Heart right ventricle (tissue), 16 donors: Measurements from ENCODE around the gene GPRIN3. TPM values are rescaled to one million over a fixed set of nuclear protein-coding genes. Genes with fewer than 3 reads are reported as not detected.

Experiments
- ATAC-seq, 8 donors: fragments of 200-7000 bp; cut with Tn5 transposase; one replicate each; pipeline ENCODE4 v1.9.1; 2020; ENCODE audit warnings: mild to moderate bottlenecking in 8 of 8, moderate library complexity in 8 of 8, moderate number of reproducible peaks in 1 of 8
- DNase-seq, 2 donors: peaks; one replicate each; pipeline ENCODE4 v3.0.0-alpha.2; 2020
- H3K27ac ChIP-seq, 10 donors: fragments of 200-600 bp; sonication (generic) in 2 of 10; one replicate each; pipeline versions ENCODE4 v1.5.0 to v1.8.0; 2020 to 2022; ENCODE audit warnings: mild to moderate bottlenecking in 3 of 10
- H3K27me3 ChIP-seq, 7 donors: fragments of 200-600 bp; one replicate each; pipeline ENCODE4 v1.8.0; 2021 to 2022; ENCODE audit warnings: mild to moderate bottlenecking in 2 of 7
- H3K36me3 ChIP-seq, 9 donors: fragments of 200-600 bp; sonication (generic) in 1 of 9; one replicate each; pipeline versions ENCODE4 v1.5.0 to v1.8.0; 2020 to 2022; ENCODE audit warnings: mild to moderate bottlenecking in 2 of 9
- H3K4me1 ChIP-seq, 9 donors: fragments of 200-600 bp; sonication (generic) in 1 of 9; one replicate each; pipeline versions ENCODE4 v1.5.0 to v1.8.0; 2020 to 2022; ENCODE audit warnings: mild to moderate bottlenecking in 4 of 9
- H3K4me3 ChIP-seq, 10 donors: fragments of 200-600 bp; sonication (generic) in 2 of 10; one replicate each; pipeline versions ENCODE4 v1.5.0 to v1.8.0; 2020 to 2022; ENCODE audit warnings: mild to moderate bottlenecking in 7 of 10, moderate library complexity in 2 of 10
- H3K9me3 ChIP-seq, 11 donors: fragments of 200-600 bp in 10 of 11; sonication (generic) in 2 of 11; one replicate each; pipeline versions ENCODE4 v1.5.0 to v1.8.0; 2013 to 2022; ENCODE audit warnings: mild to moderate bottlenecking in 2 of 11, control low read depth in 1 of 11, moderate library complexity in 1 of 11
- CTCF ChIP-seq, 9 donors: fragments of 200-600 bp; sonication (generic) in 2 of 9; IDR thresholded peaks; one replicate each; pipeline versions ENCODE4 v1.5.0 to v1.8.0; 2021 to 2022; ENCODE audit warnings: antibody characterized with exemption in 9 of 9, mild to moderate bottlenecking in 5 of 9, moderate library complexity in 1 of 9
- WGBS, 2 donors: extraction: QIAGEN DNeasy Blood & Tissue Kit; methylation state at CpG; one replicate each; pipeline ENCODE4 v1.1.7; 2013; ENCODE audit warnings: inconsistent platforms in 1 of 2; 5-methylcytosine and 5-hydroxymethylcytosine counted together
- intact Hi-C, 10 donors: fragments of 100-400 bp; cut with DNase I; formaldehyde crosslinking; loops; one replicate each; pipeline versions ENCODE4 v1.11.1 to v1.14.2; 2022
- polyA plus RNA-seq, 2 donors: library from polyadenylated mRNA; stranded (reverse); fragments of 200-250 nt; gene quantifications; one replicate each; pipeline ENCODE4 v1.2.3, GENCODE V29; 2013
- total RNA-seq, 10 donors: library from RNA; stranded (reverse); fragmentation: NEBNext Ultra II Directional in 3 of 10; extraction: Animal tissue kit (Norgen Biotek cat#: 25700) in 3 of 10; gene quantifications; one replicate each; pipeline versions ENCODE4 v1.2.1 to v1.2.4, GENCODE V29; 2021 to 2023
- donor health status: Arrhythmogenic right ventricular cardiomyopathy.
- donor health status: ischemic (EF 13 %, LVEDD 7.1; RV severe dilation, severe dysfunction).
- donor health status: healthy with polysubstance abuse.
- donor health status: DM: no; HTN: yes; CAD: no.
- donor health status: DM: no; HTN: no; CAD: no.
- donor health status: ischemic (EF 25% LVEDD 6.9; RV normal size, moderate dysfunction).
- donor health status: ischemic (EF 25% LVEDD 5.7; RV mildly dilated, moderate dysfunction).
- donor health status: healthy.
- donor health status: DM: yes; HTN: yes; CAD: no.
- donor health status: Ischemic cardiomyopathy.
- donor health status: ischemic (EF 35%, LVEDD 5.7; RV mildly dilated, moderate dysfunction).
- donor health status: nonischemic (EF 11% LVEDD 7.7; RV severe dilation, severe dysfunction).
- donor health status: DM: yes; HTN: yes; CAD: no.
- donor health status: PGD.
- donor health status: ischemic (EF 29% LVEDD 5.4; RV normal size, mild dysfunction).
- donor health status: nonischemic (EF 23%, LVEDD 6.1; RV moderate dilation, normal function).

GPRIN3 gene
- total and polyA plus RNA-seq, 12 donors: 1.7 to 12.2 (median 9.5) TPM

- peaks cover 0 to 2% (median 0%) of the 10 kb centered on the region in 11 donors for H3K9me3 ChIP-seq
- peaks cover 0 to 19% (median 0%) of the 10 kb centered on the region in 9 donors for H3K4me1 ChIP-seq
- no peak overlapping the region for H3K27ac ChIP-seq
- peaks cover 0 to 32% (median 0%) of the 10 kb centered on the region in 9 donors for H3K36me3 ChIP-seq
- ATAC-seq (no peak), DNase-seq (no peak)
- 83% methylated on average over 2 of the region's 2 CpGs for WGBS, 2 donors
- no peaks in the 10 kb centered on the region for H3K27me3 ChIP-seq
- H3K4me3 ChIP-seq: no peak overlapping the region
- TF ChIP-seq CTCF (IDR thresholded peaks at IDR 0.05): no peak
- intact Hi-C loops: loop anchor here in 1 of 10 donors (10.0 kb wide), 1 partner anchor 55 kb away; the partner anchor contains the start of gene GPRIN3
Measured at GRCh38 chr4:89249313-89249712, 58.3 kb downstream of the GPRIN3 start.

GRCh38 chr4:89248879-89249281 is 58.7 kb downstream of the GPRIN3 start:
- TF ChIP-seq CTCF (IDR thresholded peaks at IDR 0.05): no peak
- no peaks in the 10 kb centered on the region for H3K27me3 ChIP-seq
- intact Hi-C loops: loop anchor here in 1 of 10 donors (10.0 kb wide), 1 partner anchor 56 kb away; the partner anchor contains the start of gene GPRIN3
- peaks cover 0 to 32% (median 0%) of the 10 kb centered on the region in 9 donors for H3K36me3 ChIP-seq
- no peaks in the 10 kb centered on the region for H3K9me3 ChIP-seq
- ATAC-seq: no peak
- H3K4me3 ChIP-seq: no peak overlapping the region
- H3K27ac ChIP-seq: no peak overlapping the region
- WGBS, 2 donors: 73 to 88% methylated on average over 11 of the region's 11 CpGs
- peaks cover 0 to 23% (median under 1%) of the 10 kb centered on the region in 9 donors for H3K4me1 ChIP-seq
- DNase-seq: no peak

- WGBS, 2 donors: 87 to 91% methylated on average over 13 of the region's 13 CpGs
- Histone ChIP-seq H3K4me3 (no peak overlapping the region), H3K36me3 (peaks cover 0 to 32% (median 0%) of the 10 kb centered on the region in 9 donors), H3K27ac (no peak overlapping the region), H3K9me3 (no peaks in the 10 kb centered on the region), H3K4me1 (peaks cover 0 to 33% (median 10%) of the 10 kb centered on the region in 9 donors), H3K27me3 (no peaks in the 10 kb centered on the region)
- DNase-seq (no peak), ATAC-seq (no peak)
- no peak for TF ChIP-seq CTCF (IDR thresholded peaks at IDR 0.05)
- intact Hi-C loops: loop anchor here in 1 of 10 donors (10.0 kb wide), 1 partner anchor 57 kb away; the partner anchor contains the start of gene GPRIN3
Measured at GRCh38 chr4:89247951-89248350, 59.6 kb downstream of the GPRIN3 start.

- Histone ChIP-seq H3K27ac (no peak overlapping the region), H3K9me3 (no peaks in the 10 kb centered on the region), H3K4me1 (peaks cover 0 to 37% (median 20%) of the 10 kb centered on the region in 9 donors), H3K27me3 (no peaks in the 10 kb centered on the region), H3K36me3 (peaks cover 0 to 32% (median 0%) of the 10 kb centered on the region in 9 donors), H3K4me3 (no peak overlapping the region)
- intact Hi-C loops: loop anchor here in 1 of 10 donors (10.0 kb wide), 1 partner anchor 59 kb away; the partner anchor contains the start of gene GPRIN3
- TF ChIP-seq CTCF (IDR thresholded peaks at IDR 0.05): no peak
- DNase-seq (no peak), ATAC-seq (peak in 2 of 8 donors; percentile 43 to 59)
- WGBS, 2 donors: 65 to 79% methylated on average over 2 of the region's 2 CpGs
Measured at GRCh38 chr4:89245459-89245858, 62.1 kb downstream of the GPRIN3 start.
